Fibroblast of lung (primary cell): ENCODE data around the gene CYP11A1. TPM values are rescaled to one million over a fixed set of nuclear protein-coding genes. Genes with fewer than 3 reads are reported as not detected.

ENCODE experiments used
- DNase-seq, 2 donors: peaks; one replicate each; pipeline versions ENCODE4 v3.0.0 to v3.0.0-alpha.2; 2010; ENCODE audit warnings: low read depth in 2 of 2
- H2AFZ ChIP-seq: 2 replicates; pipeline ENCODE4 v1.5.1; 2012; ENCODE audit warnings: low read length, control low read depth, inconsistent platforms
- H3K27ac ChIP-seq: 2 replicates; pipeline ENCODE4 v1.5.1; 2011; ENCODE audit warnings: low read length, control low read depth; ENCODE audit not compliant: insufficient read depth
- H3K27me3 ChIP-seq: 2 replicates; pipeline ENCODE4 v1.5.1; 2011; ENCODE audit warnings: mild to moderate bottlenecking, low read length; ENCODE audit not compliant: control insufficient read depth, insufficient read depth
- H3K36me3 ChIP-seq: 2 replicates; pipeline ENCODE4 v1.5.1; 2011; ENCODE audit warnings: low read length; ENCODE audit not compliant: control insufficient read depth, insufficient read depth
- H3K4me1 ChIP-seq: 2 replicates; pipeline ENCODE4 v1.5.1; 2011; ENCODE audit warnings: low read length; ENCODE audit not compliant: control insufficient read depth, insufficient read depth; ENCODE audit errors: extremely low read depth
- H3K4me2 ChIP-seq: 2 replicates; pipeline ENCODE4 v1.5.1; 2011; ENCODE audit warnings: low read length, control low read depth; ENCODE audit not compliant: insufficient read depth; ENCODE audit errors: extremely low read depth
- H3K4me3 ChIP-seq, 4 experiments: fragments of 200-600 bp in 1 of 4; sonication (generic) in 1 of 4; replicated peaks in 1 of 4; 2 replicates each; pipeline ENCODE4 v1.5.1; 2011 to 2016; ENCODE audit warnings: low read length in 4 of 4, low read depth in 3 of 4, mild to moderate bottlenecking in 3 of 4, control low read depth in 2 of 4, inconsistent platforms in 1 of 4, mixed read lengths in 1 of 4; ENCODE audit not compliant: insufficient read depth in 1 of 4; ENCODE audit errors: control extremely low read depth in 1 of 4
- H3K79me2 ChIP-seq: 2 replicates; pipeline ENCODE4 v1.5.1; 2012; ENCODE audit warnings: mild to moderate bottlenecking, low read length, inconsistent platforms; ENCODE audit not compliant: control insufficient read depth, insufficient read depth
- H3K9ac ChIP-seq: 2 replicates; pipeline ENCODE4 v1.5.1; 2011; ENCODE audit warnings: mild to moderate bottlenecking, low read length, control low read depth; ENCODE audit not compliant: insufficient read depth
- H3K9me3 ChIP-seq: 2 replicates; pipeline ENCODE4 v1.5.1; 2012; ENCODE audit warnings: low read depth, low read length; ENCODE audit not compliant: control insufficient read depth, insufficient read depth
- H4K20me1 ChIP-seq: 2 replicates; pipeline ENCODE4 v1.5.1; 2011; ENCODE audit warnings: low read length; ENCODE audit not compliant: control insufficient read depth, insufficient read depth; ENCODE audit errors: extremely low read depth
- CTCF ChIP-seq, 2 donors: IDR thresholded peaks in 1 of 2; conservative IDR thresholded peaks in 1 of 2; 1 replicate in 1 of 2; 2 replicates in 1 of 2; pipeline ENCODE4 v1.5.1; 2011 to 2012; ENCODE audit warnings: low read length in 2 of 2, control low read depth in 1 of 2, inconsistent platforms in 1 of 2, low read depth in 1 of 2, mild to moderate bottlenecking in 1 of 2
- EZH2 ChIP-seq: IDR thresholded peaks from 2 replicates; pipeline ENCODE4 v1.5.1; 2012; ENCODE audit warnings: low read length, control low read depth, mild to moderate bottlenecking; ENCODE audit errors: missing control alignments
- polyA plus RNA-seq, 2 donors: library from polyadenylated mRNA; depleted of rRNA in 1 of 2; stranded (reverse) in 1 of 2; unstranded in 1 of 2; fragments of >200 nt; gene quantifications; 2 replicates each; pipeline ENCODE4 v1.2.1, GENCODE V29; 2011 to 2012; ENCODE audit warnings: missing spikeins in 1 of 2
- total RNA-seq: library from RNA; depleted of rRNA; stranded (reverse); fragments of >200 nt; gene quantifications from 2 replicates; pipeline ENCODE4 v1.2.1, GENCODE V29; 2014

CYP11A1 gene
- total and polyA plus RNA-seq, 2 donors (not counting 1 experiment from before 2014, with no cell fraction given) = 0.07 to 0.33 TPM

GRCh38 chr15:74311734-74312444, 55.6 kb downstream of the CYP11A1 start:
- TF ChIP-seq EZH2 (no peak), CTCF (conservative IDR thresholded peaks at IDR 0.05 in 1 of 2, IDR thresholded peaks at IDR 0.05 in 1 of 2; ENCODE audit: low read depth in 1 of 2, low read length in 2 of 2) (peak; percentile 33 to 60)
- Histone ChIP-seq H3K27ac (no peak overlapping the region), H3K9ac (no peak overlapping the region), H3K79me2 (no peaks in the 10 kb centered on the region), H3K36me3 (no peaks in the 10 kb centered on the region), H3K4me1 (peaks cover 11% of the 10 kb centered on the region), H3K4me2 (no peak overlapping the region), H2AFZ (no peak overlapping the region), H3K4me3 (no peak overlapping the region), H4K20me1 (no peaks in the 10 kb centered on the region), H3K9me3 (no peaks in the 10 kb centered on the region), H3K27me3 (peaks cover 6% of the 10 kb centered on the region)
- no peak for DNase-seq

- H3K36me3 ChIP-seq = no peaks in the 10 kb centered on the region
- no peak overlapping the region for H3K4me3 ChIP-seq
- no peak overlapping the region for H3K27ac ChIP-seq
- no peaks in the 10 kb centered on the region for H3K4me1 ChIP-seq
- H3K79me2 ChIP-seq = no peaks in the 10 kb centered on the region
- H2AFZ ChIP-seq = no peak overlapping the region
- peaks cover 31% of the 10 kb centered on the region for H3K27me3 ChIP-seq
- H3K4me2 ChIP-seq = no peak overlapping the region
- no peaks in the 10 kb centered on the region for H3K9me3 ChIP-seq
- no peak overlapping the region for H3K9ac ChIP-seq
- H4K20me1 ChIP-seq = no peaks in the 10 kb centered on the region
- TF ChIP-seq CTCF (conservative IDR thresholded peaks at IDR 0.05 in 1 of 2, IDR thresholded peaks at IDR 0.05 in 1 of 2; ENCODE audit: low read depth in 1 of 2, low read length in 2 of 2) (peak; percentile 72 to 82), EZH2 (no peak)
- DNase-seq = peak; percentile 58 to 63
Observed at GRCh38 chr15:74307827-74308811, 59.3 kb downstream of the CYP11A1 start.

- Histone ChIP-seq H3K9ac (no peak overlapping the region), H2AFZ (no peak overlapping the region), H3K4me3 (no peak overlapping the region), H3K27ac (no peak overlapping the region), H3K4me1 (no peaks in the 10 kb centered on the region), H3K4me2 (no peak overlapping the region), H3K27me3 (peaks cover 37% of the 10 kb centered on the region), H3K9me3 (no peaks in the 10 kb centered on the region), H4K20me1 (no peaks in the 10 kb centered on the region), H3K79me2 (no peaks in the 10 kb centered on the region), H3K36me3 (no peaks in the 10 kb centered on the region)
- TF ChIP-seq CTCF (conservative IDR thresholded peaks at IDR 0.05 in 1 of 2, IDR thresholded peaks at IDR 0.05 in 1 of 2; ENCODE audit: low read depth in 1 of 2, low read length in 2 of 2) = no peak
- TF ChIP-seq EZH2 = no peak
- DNase-seq = peak in 1 of 2 donors; percentile 48
Observed at GRCh38 chr15:74306781-74307217, 60.6 kb downstream of the CYP11A1 start.
